Lower leg skin (tissue), 4 donors: ENCODE data around the gene UBE2G1. TPM values are rescaled to one million over a fixed set of nuclear protein-coding genes. Genes with fewer than 3 reads are reported as not detected.

Experiments
- DNase-seq, 2 donors: peaks; one replicate each; pipeline ENCODE4 v3.0.0-alpha.2; 2019; ENCODE audit warnings: low spot score in 2 of 2
- H3K4me3 ChIP-seq: fragments of 200-600 bp; sonication (generic); 2 replicates; pipeline ENCODE4 v1.5.1; 2017; ENCODE audit warnings: mild to moderate bottlenecking, low read depth; ENCODE audit not compliant: poor library complexity, severe bottlenecking
- CTCF ChIP-seq, 3 donors: fragments of 450-650 bp; IDR thresholded peaks; one replicate each; pipeline ENCODE4 v1.5.1; 2016; ENCODE audit warnings: antibody characterized with exemption in 3 of 3, mild to moderate bottlenecking in 3 of 3, moderate library complexity in 2 of 3
- POLR2A ChIP-seq, 2 donors: fragments of 450-650 bp; IDR thresholded peaks; one replicate each; pipeline ENCODE4 v1.6.1; 2016 to 2017; ENCODE audit warnings: antibody characterized with exemption in 2 of 2, mild to moderate bottlenecking in 1 of 2, moderate library complexity in 1 of 2
- WGBS, 2 donors: methylation state at CpG; one replicate each; pipeline ENCODE4 v1.1.5; 2018; 5-methylcytosine and 5-hydroxymethylcytosine counted together
- intact Hi-C: fragments of 100-400 bp; cut with DNase I; formaldehyde crosslinking; loops from one replicate; pipeline ENCODE4 v1.15.0; 2023; ENCODE audit warnings: low total_unique reads
- total RNA-seq, 4 donors: library from RNA; depleted of rRNA; stranded (reverse); fragments of >200 nt; gene quantifications; one replicate each; pipeline ENCODE4 v1.1.0, GENCODE V29; 2016

Gene UBE2G1
- total RNA-seq, 4 donors from 2014 or later = 72.3 to 84.3 (median 78.5) TPM

GRCh38 chr17:4304417-4305027 is 62.0 kb downstream of the UBE2G1 start:
- intact Hi-C loops = loop anchor here (10.0 kb wide), 1 partner anchor 90 kb away; no protein-coding TSS in a partner anchor
- DNase-seq = no peak
- TF ChIP-seq POLR2A (IDR thresholded peaks at IDR 0.05) (no peak), CTCF (IDR thresholded peaks at IDR 0.05) (no peak)
- WGBS, 2 donors = 48 to 49% methylated on average over 6 of the region's 6 CpGs
- H3K4me3 ChIP-seq = no peak overlapping the region

- WGBS, 2 donors = 78 to 84% methylated on average over 5 of the region's 5 CpGs
- no peak overlapping the region for H3K4me3 ChIP-seq
- no peak for DNase-seq
- TF ChIP-seq POLR2A (IDR thresholded peaks at IDR 0.05) (no peak), CTCF (IDR thresholded peaks at IDR 0.05) (no peak)
- intact Hi-C loops = loop anchor here (10.0 kb wide), 1 partner anchor 86 kb away; no protein-coding TSS in a partner anchor
These were observed 65.4 kb downstream of the UBE2G1 start for GRCh38 chr17:4301066-4301465.

- no peak for DNase-seq
- TF ChIP-seq CTCF (IDR thresholded peaks at IDR 0.05) (no peak), POLR2A (IDR thresholded peaks at IDR 0.05) (no peak)
- 80 to 90% methylated on average over 3 of the region's 3 CpGs for WGBS, 2 donors
- intact Hi-C loops = no loop called here
- H3K4me3 ChIP-seq = no peak overlapping the region
These were observed 69.1 kb downstream of the UBE2G1 start for GRCh38 chr17:4297351-4297750.

- intact Hi-C loops = no loop called here
- no peak for TF ChIP-seq CTCF (IDR thresholded peaks at IDR 0.05)
- TF ChIP-seq POLR2A (IDR thresholded peaks at IDR 0.05) = no peak
- WGBS, 2 donors = 68 to 69% methylated on average over 4 of the region's 4 CpGs
- DNase-seq = no peak
- H3K4me3 ChIP-seq = no peak overlapping the region
These were observed 70.8 kb downstream of the UBE2G1 start for GRCh38 chr17:4295686-4296085.

GRCh38 chr17:4293572-4293971 is 72.9 kb downstream of the UBE2G1 start:
- intact Hi-C loops = no loop called here
- WGBS, 2 donors = 96 to 100% methylated on average over 1 of the region's 1 CpG
- no peak for DNase-seq
- TF ChIP-seq CTCF (IDR thresholded peaks at IDR 0.05) (no peak), POLR2A (IDR thresholded peaks at IDR 0.05) (no peak)
- H3K4me3 ChIP-seq = no peak overlapping the region

GRCh38 chr17:4287710-4288109 is 78.8 kb downstream of the UBE2G1 start:
- no peak overlapping the region for H3K4me3 ChIP-seq
- WGBS, 2 donors = 93 to 97% methylated on average over 3 of the region's 3 CpGs
- no peak for TF ChIP-seq POLR2A (IDR thresholded peaks at IDR 0.05)
- no peak for TF ChIP-seq CTCF (IDR thresholded peaks at IDR 0.05)

More at GRCh38 chr17:4287710-4288109, 78.8 kb downstream of the UBE2G1 start:
- no peak for DNase-seq
- intact Hi-C loops = no loop called here
